Epithelial cell of esophagus (primary cell): Measurements from ENCODE around the gene RAP1GAP2.

Experiments used
- DNase-seq: peaks from one replicate; pipeline ENCODE4 v3.0.0; 2010; ENCODE audit warnings: low read depth
- H3K4me3 ChIP-seq: 2 replicates; pipeline ENCODE4 v1.5.1; 2011; ENCODE audit warnings: mild to moderate bottlenecking, low read length, control low read depth
- CTCF ChIP-seq: IDR thresholded peaks from 2 replicates; pipeline ENCODE4 v1.5.1; 2011; ENCODE audit warnings: low read depth, mild to moderate bottlenecking, low read length, control low read depth, inconsistent platforms; ENCODE audit not compliant: insufficient read depth; ENCODE audit errors: missing control alignments

RAP1GAP2 gene

DNA sequence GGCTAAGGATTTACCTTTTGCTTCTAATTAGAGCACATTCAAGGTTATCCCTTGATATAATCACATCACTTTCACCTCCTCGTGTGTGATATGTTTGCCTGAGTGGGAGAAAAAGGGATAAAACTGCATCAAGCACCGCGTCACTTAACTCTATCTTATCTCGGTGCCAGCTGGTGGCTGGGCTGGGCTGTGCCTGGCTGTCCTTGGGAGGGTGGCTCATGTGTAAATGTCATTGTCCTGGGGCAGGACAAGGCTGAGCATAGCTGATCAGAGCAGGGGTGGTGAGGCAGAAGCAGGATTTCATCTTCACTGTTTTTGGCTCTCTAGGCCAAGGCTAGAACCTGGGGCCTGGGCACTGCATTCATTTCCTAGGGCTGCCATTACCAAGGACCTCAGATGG, 105.3 kb downstream of the RAP1GAP2 start:
- DNase-seq: no peak
- TF ChIP-seq CTCF: no peak
- H3K4me3 ChIP-seq: no peak overlapping the region

DNA sequence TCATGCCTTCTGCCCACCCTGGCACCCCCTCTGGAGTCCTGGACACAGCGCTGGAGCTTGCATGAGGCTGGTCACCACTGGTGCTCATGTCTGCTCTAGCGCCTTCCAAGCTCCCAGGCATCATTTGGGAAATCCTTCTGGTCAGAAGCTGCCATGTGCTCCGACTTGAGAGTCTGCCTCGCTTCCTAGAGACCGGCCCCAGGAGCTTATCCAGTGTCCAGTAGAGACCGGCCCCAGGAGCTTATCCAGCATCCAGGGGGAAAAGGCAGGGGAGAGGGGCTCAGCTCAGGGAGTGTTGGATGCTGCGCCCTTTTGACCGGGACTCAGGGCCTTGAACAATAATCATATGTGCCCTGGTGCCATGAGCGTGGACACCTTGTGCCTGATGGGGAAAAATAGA, 106.3 kb downstream of the RAP1GAP2 start:
- no peak for DNase-seq
- no peak for TF ChIP-seq CTCF
- H3K4me3 ChIP-seq: no peak overlapping the region

DNA sequence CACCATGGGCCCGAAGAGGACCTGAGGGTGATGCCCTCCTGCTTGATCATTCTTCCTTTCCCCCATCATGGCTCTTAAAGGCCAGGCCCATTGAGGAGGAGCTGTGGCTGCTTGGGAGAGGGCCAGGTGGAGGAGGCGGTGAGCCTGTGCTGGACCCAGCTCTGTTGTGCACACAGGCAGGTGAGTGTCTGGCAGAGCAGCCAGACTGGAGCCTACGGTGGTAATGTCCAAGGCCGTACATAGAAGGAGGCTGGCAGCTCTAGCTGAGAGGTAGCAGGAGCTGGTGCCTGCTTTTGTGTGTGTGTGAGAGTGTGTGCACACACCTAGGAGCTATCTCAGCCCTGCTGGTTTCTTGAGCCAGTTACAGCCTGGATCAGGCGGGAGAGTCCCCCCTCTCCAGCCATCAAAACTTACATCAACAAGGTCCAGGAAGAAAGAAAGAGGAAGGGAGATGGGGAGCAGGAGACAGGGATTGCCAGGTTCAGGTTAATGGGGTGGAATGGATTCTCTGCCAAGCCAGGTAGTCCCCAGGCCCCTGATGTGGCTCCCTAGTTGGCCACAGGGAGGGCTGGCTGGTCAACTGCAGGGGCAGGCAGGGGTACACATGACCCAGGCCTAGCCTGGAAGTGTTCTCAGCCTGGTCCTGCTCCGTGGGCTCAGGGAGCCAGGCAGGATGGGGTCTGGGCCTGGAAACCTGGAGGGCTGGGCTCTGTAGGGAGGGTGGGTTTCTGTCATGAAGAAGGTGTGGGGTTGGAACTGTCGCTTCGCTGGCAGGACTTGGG, 107.1 kb downstream of the RAP1GAP2 start:
- no peak for TF ChIP-seq CTCF
- no peak overlapping the region for H3K4me3 ChIP-seq
- no peak for DNase-seq

DNA sequence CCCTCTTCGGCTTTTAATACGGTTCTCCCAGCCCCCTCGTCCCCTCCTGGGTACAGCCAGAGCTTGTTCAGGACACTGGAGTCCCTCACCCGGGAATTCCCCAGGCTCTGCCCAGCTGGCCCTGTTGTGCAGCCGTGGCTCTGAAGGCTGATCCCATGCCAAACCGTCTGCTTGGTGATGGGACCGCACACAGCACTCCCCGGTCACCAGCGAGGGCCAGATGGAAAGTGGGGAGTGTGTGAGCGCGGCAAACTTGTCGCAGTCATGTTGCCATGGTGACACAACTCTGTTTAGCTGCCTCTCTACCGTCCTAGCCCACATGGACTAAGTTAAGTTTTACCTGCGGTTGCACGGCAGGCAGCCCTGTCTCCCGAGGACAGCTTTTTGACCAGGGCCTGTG, 107.9 kb downstream of the RAP1GAP2 start:
- no peak for TF ChIP-seq CTCF
- DNase-seq: no peak
- no peak overlapping the region for H3K4me3 ChIP-seq

- no peak for TF ChIP-seq CTCF
- no peak for DNase-seq
- H3K4me3 ChIP-seq: no peak overlapping the region
These were observed 109.0 kb downstream of the RAP1GAP2 start for GRCh38 chr17:2905269-2905668.

DNA sequence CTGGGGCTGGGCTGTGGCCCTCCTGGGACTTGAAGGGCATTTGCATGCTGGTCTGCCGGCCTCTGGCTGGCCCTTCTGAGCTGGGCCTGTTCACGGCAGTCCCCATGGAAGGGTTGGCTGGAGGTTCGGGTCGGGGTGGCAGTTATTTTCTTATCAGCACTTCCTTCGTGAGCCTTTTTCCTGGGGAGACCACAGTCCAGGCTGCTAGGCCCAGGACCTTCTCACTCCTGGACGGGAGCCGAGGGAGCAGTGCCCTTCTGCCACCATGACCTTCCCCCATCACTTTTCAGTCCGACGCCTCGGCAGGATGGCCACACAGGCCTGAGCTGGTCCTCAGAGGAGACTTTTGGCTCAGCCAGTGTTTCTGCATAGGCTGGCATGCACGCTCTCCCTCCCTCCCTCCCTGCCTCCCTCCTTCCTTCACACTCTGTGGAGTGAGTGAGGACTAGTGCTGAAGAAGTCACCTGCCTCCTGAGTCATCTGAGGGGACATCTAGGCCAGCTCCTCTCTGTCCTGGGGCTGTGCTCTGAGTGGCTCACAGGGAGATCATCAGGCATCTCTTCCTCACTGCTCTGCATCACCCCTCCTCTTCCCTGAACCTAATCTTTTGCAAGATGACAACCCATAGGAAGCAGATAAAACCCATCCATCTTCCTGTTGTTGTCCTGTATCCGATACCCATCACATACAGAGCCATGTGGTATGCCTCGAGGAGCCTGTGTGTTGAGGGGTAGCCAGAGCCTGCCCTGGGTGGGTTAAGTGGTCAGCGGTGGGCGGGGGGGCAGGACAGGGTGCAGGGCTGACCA, 109.7 kb downstream of the RAP1GAP2 start:
- no peak for DNase-seq
- H3K4me3 ChIP-seq: no peak overlapping the region
- no peak for TF ChIP-seq CTCF
